ENCODE data around the gene RCC1.

DNA sequence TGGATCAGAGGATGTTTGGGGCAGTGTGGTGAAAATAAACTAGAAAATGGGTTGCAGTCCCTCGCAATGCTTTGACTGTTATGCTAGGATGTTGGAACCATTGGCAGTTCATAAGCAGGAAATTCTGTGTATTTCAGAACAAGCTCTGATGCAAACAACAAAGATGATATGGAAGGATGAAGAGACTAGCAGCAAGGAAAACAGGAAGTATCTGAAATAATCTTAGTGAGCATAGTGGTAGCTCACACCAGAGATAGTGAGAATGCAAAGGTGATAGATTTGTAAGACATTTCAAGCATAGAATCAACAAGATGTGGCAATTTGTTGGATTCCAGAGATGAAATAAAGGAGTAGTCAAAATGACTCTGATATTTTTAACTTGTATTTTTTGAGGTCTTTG, 11.1 kb upstream of the RCC1 start:
- TF ChIP-seq POLR2A (IDR thresholded peaks at IDR 0.05) (no peak), CTCF (IDR thresholded peaks at IDR 0.05) (no peak), POLR2AphosphoS5 (IDR thresholded peaks at IDR 0.05; ENCODE audit: insufficient read depth in 1 of 2, low read depth in 1 of 2) (no peak)

Measured in vagina (tissue), 2 donors.